GM19240 (cell line): Measurements from ENCODE around the gene NQO2.

ENCODE experiments used
- DNase-seq: peaks from one replicate; pipeline ENCODE4 v3.0.0; 2011; ENCODE audit warnings: low spot score; ENCODE audit not compliant: insufficient read length

Gene NQO2, protein sequence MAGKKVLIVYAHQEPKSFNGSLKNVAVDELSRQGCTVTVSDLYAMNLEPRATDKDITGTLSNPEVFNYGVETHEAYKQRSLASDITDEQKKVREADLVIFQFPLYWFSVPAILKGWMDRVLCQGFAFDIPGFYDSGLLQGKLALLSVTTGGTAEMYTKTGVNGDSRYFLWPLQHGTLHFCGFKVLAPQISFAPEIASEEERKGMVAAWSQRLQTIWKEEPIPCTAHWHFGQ

DNA sequence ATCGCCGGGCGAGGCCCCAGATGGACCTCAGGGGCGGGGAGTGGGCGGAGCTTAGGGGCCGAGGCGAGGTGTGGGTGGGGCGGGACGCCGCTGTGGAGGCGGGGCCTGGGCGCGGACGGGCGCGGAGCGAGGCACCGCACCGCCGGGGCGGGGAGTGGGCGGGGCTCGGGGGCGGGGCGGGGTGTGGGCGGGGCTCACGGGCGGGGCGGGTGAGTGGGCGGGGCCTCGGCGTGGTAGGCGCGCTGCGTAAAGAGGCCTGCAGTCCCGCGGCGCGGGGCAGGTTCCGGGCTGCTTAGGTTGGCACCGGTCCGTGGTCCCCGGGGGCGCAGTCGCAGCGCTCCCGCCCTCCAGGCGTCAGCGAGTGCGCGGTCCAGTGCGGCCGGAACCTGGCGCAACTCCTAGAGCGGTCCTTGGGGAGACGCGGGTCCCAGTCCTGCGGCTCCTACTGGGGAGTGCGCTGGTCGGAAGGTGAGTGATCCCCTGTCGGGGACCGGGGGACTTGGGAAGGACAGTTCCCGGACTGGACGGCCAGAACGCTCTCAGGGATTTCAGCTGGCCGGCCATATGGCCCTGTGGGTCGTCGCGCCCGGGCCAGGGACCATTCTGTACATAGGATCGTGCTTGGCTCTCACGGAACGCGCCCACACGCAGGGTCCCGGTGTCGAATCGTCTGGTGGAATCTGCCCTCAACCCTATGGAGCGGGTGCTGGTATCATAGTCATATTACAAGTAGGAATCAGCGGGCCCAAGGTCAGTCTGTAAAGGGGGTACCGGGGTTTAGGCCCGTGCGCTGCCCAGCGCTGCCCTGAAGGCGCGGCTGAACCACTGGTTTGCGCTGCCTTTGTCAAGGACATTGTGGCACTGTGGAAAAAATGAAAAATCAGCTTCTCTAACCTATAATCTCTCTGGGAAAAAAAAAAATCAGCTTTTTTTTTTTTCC is at the start of gene NQO2:
NQO2 (plus strand) TSS at position 277 of the 940 bp plus-strand sequence. CDS start 6,659 bp downstream, outside the sequence.
- peak; percentile 74 for DNase-seq

DNA sequence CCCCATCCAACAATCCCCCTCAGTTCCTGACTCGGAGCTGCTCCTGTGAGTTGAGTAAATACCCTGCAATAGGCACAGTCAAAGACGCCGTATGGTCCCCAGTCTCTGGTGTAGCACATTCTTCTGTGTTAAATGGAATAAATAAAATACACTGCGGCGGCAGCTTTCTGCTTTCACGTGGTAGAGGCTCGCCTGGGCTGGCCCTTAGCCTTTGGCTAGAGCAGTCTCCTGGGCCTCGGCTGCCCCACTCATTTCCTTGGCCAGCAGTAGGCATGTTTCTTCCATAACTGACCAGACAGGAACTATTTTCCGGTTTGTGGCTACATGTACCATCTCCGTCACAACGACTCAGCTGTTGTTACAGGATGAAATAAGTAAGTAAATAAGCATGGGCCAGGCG is 49.0 kb upstream of the NQO2 start:
- no peak for DNase-seq

DNA sequence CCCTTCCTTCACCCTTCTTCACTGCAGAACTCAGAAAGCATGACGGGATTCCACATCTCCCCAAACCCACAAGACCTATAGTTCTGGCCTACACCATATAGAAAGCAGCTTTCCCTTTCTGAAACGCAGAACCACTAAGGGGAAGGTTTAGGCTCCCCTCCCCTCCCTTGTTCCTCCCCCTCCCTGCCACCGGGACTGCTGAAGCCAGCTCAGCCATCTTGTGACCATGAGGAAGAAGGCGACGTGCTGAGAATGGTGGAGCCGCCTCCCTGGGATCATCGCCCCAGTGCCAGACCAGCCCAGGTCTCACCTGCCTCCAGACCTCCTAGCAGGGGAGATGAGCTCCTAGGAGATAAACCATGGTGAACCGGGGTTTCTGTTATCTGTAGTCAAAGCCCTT is 48.0 kb upstream of the NQO2 start:
- no peak for DNase-seq

DNA sequence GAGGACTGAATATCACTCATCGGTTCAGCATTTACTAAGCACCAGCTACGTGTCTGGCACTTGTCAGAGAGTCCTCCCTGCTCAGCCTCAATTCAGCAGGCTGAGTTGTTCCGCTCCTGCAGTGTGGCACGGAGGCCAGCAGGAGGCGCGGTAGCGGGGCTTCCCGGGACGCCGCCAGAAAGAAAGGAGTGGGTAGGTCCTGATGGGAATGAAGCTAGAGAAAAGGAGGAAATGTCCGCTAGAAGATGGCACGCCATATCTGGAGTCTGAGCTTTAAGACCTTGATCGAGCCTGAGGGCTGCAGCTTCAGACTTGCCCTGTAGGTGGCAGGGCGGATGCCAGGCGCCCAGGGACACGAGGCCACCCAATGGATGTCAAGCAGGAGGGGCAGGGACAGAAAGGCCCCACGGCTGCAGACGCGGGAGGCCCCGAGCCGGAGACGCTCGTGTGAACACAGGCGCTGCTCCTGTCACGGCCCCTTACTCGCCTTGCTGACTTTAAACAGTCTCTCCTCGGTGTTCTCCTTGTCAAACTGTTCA is 47.1 kb upstream of the NQO2 start:
- DNase-seq = no peak

DNA sequence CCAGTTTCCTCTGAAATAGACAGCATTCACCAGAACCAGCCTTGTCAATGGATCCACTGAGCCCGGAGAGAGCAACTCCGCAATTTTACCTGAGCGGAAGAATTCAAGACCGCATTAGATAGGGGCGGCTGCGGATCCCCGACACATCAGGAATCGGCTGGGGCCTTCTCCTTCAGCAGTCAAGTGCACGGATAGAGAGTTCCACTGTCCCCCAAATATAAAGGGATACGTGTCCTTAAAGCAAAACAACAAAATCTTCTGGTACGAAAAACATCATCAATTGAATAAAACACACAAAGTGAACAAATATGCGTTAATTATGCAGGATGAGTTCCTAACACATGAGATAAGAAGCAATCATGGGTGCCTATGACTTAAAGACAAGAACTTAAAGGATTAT is 46.6 kb upstream of the NQO2 start:
- no peak for DNase-seq

DNA sequence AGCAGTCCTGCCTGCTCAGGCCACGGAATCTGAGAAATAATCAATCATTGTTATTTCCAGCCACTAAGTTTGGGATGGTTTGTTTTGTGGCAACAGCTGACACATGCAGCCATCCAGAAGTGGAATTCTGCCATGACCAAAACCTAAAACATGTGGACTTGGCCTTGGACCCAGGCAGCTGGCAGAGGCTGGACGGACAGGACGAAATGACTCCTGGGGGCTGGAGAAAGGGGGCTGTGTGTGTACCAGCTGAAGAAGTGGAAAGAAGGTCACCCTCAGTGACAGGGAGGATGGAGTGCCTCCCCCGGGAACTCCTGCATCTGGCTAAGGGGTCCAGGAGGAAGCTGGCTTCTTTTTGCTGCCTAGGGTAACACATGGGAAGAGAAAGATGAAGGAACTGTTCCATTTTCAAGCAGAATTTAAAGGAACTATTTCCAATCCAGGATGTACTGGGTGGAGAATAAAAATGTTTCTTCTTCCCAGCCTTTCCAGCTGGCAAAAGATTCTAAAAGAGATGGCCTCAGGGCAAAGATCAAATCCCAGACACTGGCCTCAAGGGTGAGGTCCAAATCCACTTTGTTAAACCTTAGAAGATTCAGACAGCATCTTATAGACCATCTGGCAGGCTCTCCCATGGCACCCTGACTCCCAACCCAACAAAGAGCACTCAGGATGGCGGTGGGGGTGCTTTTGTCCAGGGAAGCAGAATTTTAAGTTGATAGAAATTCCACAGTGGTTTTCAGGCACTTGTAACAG is 42.6 kb upstream of the NQO2 start:
- no peak for DNase-seq

DNA sequence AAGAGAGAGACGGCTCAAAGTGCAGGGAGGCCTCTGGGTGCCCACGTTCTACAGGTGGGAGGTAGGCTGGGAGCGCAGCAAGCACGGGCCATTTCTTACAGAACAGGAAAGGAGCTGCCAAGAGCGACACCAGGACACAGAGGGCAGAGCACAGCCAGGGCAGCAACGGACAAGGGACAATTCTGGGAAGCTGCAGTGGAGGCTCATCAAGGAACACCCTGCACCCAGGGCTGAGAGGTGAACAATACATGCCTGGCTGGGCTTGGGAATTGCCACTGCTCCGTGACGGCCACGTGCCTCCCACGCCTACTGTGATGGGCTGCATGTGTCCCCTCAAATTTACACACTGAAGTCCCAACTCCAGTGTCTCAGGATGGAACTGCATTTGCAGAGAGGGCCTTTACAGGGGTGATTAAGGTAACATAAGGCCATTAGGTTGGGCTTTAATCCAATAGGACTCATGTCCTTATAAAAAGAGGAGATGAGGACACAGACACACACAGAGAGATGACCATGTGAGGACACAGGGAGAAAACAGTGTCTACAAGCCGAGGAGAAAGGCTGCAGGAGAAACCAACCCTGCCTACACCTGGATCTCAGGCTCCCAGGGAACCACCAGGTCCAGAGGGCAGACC is 41.9 kb upstream of the NQO2 start:
- DNase-seq = no peak

DNA sequence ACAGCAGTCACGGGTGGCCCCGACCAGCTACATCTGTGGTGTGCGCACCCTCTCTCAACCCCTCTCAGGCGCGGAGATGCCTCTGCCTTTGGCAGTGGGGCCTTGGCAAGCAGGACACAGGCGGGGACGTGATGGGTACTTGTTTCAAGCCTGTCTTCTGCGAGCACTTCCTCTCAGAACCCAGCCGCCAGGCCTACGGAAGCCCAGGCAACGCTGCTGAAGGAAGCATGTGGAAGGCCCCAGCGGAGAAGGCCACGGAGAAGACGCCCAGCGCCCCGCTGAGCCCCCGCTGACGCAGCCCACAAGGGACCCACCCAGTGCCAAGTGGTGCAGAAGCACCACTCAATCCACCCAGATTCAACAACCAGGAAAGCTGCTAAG is 41.4 kb upstream of the NQO2 start:
- no peak for DNase-seq

DNA sequence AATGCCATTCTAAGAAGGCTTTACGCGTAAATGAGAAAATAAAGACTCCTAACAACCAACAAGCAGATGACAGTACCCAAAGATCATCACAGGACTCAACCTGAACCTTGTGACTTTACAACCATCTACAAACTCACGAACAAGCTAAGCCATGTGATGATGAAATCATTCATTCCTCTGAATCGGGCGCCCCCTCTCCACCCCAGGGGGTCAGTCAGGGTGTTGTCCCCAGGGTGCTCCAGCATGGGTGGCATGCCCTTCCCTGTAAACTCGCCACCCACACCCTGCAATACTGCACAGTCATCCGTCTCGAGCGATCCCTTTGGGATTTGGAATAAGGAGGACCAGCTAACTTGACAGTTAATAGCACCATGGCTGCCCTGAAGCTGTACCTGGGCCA is 40.9 kb upstream of the NQO2 start:
- no peak for DNase-seq

DNA sequence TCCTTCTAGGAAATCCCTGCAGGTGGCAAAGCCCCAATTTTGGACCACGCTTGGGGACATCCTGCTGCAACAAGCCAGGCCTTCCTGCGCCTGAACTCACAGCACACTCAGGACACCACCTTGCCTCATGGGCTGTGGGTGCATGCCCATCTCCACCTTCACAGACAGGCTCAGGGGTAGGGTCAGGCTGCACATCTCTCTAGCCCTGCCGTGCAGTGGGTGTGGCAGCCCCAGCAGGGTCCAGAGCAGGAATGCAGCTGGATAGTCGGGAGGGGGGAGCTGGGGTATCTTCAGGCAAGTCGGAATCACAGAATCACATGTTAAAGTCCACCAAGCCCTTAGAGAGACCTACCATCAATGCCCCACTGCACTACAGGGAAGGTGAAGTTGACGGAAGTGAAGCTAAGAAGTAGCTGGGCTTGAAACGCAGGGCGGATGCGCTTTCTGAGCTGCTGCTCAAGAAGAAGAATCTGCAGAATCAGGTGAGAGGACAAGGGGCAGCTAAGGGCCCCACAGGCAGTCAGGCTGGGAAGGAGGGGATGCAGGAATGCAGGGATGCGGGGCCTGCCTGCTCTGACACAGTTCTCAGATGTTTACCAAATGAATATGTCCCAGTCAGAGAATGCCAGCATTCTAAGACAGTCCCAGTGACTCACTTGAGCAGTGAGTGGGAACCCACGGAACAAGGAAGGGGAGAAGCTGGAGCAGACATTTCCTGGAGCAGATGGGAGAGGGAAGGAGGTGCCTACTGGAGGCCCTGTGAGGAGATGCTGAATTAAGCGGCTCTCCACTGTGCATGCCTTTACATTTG is 39.6 kb upstream of the NQO2 start:
- DNase-seq = no peak

DNA sequence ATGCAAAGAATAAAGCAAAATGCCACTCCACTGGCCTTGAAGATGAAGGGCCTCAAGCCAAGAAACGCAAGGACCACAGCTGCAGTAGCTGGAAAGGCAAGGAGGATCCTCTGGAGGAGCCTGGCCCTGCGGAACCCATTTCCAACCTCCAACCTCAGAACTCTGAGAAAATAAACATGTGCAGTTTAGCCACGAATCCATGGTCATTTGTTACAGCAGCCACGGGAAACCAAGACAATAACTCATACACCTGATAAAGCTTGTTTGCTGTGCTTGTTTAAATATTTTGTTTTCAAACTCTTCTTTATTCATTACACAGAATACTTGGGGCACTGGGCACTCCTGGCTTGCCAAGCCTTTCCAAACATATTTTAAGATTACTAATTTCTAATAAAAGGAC is 38.8 kb upstream of the NQO2 start:
- no peak for DNase-seq

DNA sequence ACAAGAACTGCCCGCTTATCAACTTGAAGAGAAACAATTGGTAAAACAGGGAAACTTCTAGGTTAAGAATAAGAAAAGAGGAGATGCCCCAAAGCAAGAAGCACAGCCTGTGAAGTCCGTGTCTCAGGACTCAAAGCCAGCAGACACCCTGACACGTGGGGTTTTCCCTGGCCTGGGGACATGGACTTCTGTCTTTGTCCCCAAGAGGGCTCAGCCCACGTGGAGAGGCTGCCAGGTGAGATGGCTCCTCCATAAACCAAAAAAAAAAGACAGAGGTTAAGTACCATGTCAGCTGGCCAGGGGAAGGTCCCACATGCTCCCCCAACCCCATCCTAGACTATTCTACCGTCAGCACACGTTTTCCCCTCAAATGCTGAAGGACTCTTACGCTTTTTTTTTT is 38.2 kb upstream of the NQO2 start:
- no peak for DNase-seq

DNA sequence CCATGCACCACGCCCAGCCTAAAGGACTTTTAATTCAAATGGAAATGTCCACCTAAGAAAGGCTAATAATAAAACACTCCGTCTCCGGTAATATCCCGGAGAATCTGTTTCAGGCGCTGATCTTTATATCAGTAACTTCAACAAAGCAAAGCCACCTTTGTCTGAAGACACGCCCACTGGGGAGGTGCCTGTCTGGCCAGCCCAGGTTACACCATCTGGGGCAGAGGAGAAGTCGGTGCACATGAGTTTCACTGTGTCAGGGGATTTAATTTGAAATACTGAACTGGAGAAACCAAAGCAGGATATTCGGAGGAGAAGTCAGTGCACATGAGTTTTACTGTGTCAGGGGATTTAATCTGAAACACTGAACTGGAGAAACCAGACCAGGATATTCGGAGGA is 37.7 kb upstream of the NQO2 start:
- no peak for DNase-seq

DNA sequence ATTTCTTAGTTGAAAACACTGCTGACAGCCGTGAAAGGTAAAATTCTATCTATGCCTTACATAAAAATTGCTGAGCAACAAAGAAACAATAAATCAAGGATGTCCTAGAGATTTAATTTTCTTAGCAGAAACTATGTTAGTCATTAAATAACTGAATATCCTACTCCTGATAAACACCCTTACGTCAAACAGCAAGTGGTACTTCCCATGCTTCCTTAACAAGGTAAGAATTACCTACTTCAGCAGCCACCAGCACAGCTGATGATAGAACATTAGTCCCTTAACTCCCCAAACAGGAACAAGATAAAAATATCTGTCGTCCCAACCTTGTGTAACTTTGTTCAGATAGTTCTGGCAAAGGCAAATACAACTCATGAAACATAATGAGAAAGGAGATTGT is 37.1 kb upstream of the NQO2 start:
- DNase-seq = no peak

DNA sequence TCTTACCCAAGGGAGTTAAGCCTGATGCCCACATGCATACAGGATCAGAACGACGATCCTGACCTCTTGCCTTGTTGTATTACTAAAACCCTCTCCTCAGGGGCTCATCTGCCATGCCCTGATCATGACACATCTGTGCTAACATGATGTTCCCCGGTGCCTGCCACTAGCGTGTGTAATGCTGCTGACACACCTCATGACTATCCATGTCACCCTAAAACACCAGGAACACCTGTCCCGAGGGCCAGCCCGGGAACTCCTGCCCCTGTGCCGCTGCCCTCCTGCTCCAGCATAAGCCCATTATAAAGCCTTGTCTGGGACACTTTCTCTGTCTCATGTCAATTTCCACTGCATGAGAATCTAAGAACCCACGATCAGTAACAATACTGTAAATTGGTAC is 35.9 kb upstream of the NQO2 start:
- DNase-seq = no peak

DNA sequence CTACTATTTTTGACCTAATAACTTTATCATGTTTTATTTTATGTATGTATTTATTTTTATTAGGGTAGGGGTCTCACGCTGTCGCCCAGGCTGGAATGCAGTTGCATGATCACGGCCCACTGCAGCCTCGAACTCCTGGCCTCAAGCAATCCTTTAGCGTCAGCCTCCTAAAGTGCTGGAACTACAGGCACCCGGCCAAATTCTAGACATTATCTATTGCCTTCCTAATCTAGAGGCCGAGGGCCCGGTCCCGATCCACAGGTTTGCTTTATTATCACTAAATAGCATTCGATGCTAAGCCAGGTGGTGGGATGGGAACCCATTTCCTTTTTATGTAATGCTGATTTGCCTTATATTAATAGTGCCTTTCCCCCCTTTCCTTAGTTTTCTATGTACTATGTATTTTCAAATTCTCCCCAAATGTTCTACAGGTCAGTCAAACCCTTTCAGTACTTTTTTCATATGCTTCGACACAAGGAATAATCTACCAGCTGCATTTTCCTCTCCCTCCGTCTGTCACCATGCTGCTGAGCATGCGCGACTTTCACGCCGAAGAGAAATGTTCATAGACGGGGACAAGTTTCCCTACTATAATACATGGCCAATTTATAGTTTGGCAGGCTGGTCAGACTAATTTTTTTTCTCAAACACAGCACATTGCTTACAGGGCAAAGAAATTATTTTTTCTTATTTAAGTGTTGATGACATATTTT is 34.7 kb upstream of the NQO2 start:
- no peak for DNase-seq

DNA sequence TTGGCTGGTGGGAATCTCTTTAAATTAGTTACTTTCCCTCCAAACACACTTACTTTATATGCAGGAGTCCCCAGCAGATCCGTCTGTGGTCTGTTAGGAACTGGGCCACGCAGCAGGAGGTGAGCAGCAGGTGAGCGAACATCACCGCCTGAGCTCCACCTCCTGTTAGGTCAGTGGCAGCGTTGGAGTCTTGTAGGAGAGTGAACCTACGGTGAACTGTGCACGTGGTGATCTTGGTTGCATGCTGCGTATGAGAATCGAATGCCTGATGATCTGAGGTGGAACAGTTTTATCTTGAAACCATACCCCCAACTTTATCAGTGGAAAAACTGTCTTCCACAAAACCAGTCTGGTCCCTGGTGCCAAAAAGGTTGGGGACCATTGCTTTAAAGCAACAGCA is 33.3 kb upstream of the NQO2 start:
- DNase-seq = no peak

DNA sequence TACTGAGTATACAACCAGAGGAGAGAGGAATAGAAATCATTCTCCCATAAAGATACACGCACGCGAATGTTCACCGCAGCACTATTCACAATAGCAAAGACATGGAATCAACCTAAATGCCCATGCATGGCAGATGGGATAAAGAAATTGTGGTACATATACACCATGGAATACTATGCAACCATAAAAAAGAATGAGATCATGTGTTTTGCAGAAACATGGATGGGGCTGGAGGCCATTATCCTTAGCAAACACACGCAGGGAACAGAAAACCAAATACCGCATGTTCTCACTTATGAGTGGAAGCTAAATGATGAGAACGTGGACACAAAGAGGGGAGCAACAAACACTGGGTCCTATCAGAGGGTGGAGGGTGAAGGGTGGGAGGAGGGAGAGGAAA is 31.8 kb upstream of the NQO2 start:
- DNase-seq = no peak

DNA sequence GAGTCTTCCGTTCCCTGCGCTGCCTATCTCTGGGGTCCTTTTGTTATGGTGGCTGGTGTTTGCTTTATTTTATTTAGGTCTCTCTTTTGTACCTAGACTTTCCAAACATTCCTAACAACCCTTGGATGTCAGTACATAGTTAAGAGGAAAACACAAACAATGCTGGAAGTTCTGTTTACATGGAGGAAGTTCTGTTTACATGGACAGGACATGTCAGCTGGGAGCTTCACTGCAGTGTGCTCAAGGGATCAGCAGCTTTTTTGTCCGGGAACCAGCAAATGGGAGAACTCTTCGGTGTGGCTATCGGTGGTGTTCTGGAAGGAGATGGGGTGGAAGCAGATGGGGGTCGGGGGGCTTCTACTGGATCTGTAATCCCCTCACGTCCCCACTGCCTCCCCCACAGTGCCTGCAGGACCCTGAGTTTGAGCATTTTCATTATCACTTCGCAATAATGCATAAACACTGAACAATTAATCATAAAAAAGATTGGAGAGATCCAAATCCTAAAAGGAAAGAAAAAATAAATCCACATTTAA is 31.0 kb upstream of the NQO2 start:
- no peak for DNase-seq

DNA sequence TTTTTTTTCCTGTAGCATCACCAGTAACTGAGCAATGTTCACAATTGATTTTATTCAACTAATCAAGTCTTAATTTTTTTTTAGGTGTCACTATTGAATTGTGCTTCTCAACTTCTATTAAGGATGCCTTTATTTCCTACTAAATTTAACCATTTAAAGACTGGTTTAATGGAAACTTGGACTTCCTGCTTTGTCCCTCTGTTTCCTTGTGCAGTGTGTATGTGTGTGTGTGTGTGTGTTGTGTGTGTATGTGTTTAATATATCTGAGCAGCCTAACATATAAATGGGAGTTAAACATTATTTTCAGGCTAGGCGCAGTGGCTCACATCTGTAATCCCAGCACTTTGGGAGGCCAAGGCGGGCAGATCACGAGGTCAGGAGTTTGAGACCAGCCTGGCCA is 30.1 kb upstream of the NQO2 start:
- no peak for DNase-seq
